Neural cell (in vitro differentiated cells): ENCODE results near the gene PNPLA6. TPM values are rescaled to one million over a fixed set of nuclear protein-coding genes. Genes with fewer than 3 reads are reported as not detected.

ENCODE experiments used
- H2AFZ ChIP-seq: fragments of 200-600, 300-800 bp; sonication (generic), shearing (Covaris generic); 2 replicates; pipeline ENCODE4 v1.6.0; 2014; ENCODE audit warnings: low read depth, mild to moderate bottlenecking, antibody characterized with exemption, low read length, moderate library complexity
- H3F3A ChIP-seq: fragments of 200-600 bp; shearing (Covaris generic); 2 replicates; pipeline ENCODE4 v1.6.1; 2016; ENCODE audit warnings: mild to moderate bottlenecking, moderate library complexity, mixed read lengths, antibody characterized with exemption, low read length; ENCODE audit not compliant: insufficient read depth, poor library complexity, severe bottlenecking
- H3K27ac ChIP-seq: fragments of 200-600, 300-800 bp; sonication (generic), shearing (Covaris generic); 2 replicates; pipeline ENCODE4 v1.5.1; 2014; ENCODE audit warnings: mild to moderate bottlenecking, low read length, moderate library complexity
- H3K27me3 ChIP-seq: fragments of 300-800, 200-600 bp; sonication (generic), shearing (Covaris generic); 2 replicates; pipeline ENCODE4 v1.6.0; 2014; ENCODE audit warnings: mild to moderate bottlenecking, low read depth, low read length, moderate library complexity; ENCODE audit not compliant: insufficient read depth
- H3K36me3 ChIP-seq: fragments of 300-800, 200-600 bp; sonication (generic), shearing (Covaris generic); 2 replicates; pipeline ENCODE4 v1.5.1; 2014; ENCODE audit warnings: mild to moderate bottlenecking, antibody characterized with exemption, low read length, moderate library complexity; ENCODE audit not compliant: insufficient read depth
- H3K4me2 ChIP-seq: fragments of 300-800, 200-600 bp; sonication (generic), shearing (Covaris generic); 2 replicates; pipeline ENCODE4 v1.6.0; 2014; ENCODE audit warnings: mild to moderate bottlenecking, low read length
- H3K4me3 ChIP-seq: fragments of 300-800, 200-600 bp; sonication (generic), shearing (Covaris generic); 2 replicates; pipeline ENCODE4 v1.5.1; 2014; ENCODE audit warnings: mild to moderate bottlenecking, low read length, moderate library complexity
- H3K79me2 ChIP-seq: fragments of 200-600 bp; shearing (Covaris generic); replicated peaks from 2 replicates; pipeline ENCODE4 v1.6.0; 2014; ENCODE audit warnings: mild to moderate bottlenecking, low read length, moderate library complexity; ENCODE audit not compliant: insufficient read depth
- H3K9ac ChIP-seq: fragments of 300-800, 200-600 bp; sonication (generic), shearing (Covaris generic); 2 replicates; pipeline ENCODE4 v1.6.1; 2016; ENCODE audit warnings: mild to moderate bottlenecking, low read length, mixed read lengths
- H3K9me2 ChIP-seq: fragments of 200-600 bp; shearing (Covaris generic); 2 replicates; pipeline ENCODE4 v1.6.1; 2016; ENCODE audit warnings: mild to moderate bottlenecking, low read length, mixed read lengths; ENCODE audit not compliant: insufficient read depth
- H3K9me3 ChIP-seq: fragments of 200-600, 300-800 bp; sonication (generic), shearing (Covaris generic); 2 replicates; pipeline ENCODE4 v1.6.1; 2016; ENCODE audit warnings: mild to moderate bottlenecking, mixed run types, low read length, moderate library complexity, mixed read lengths
- H4K20me1 ChIP-seq: fragments of 200-600 bp; shearing (Covaris generic); 2 replicates; pipeline ENCODE4 v1.6.1; 2016; ENCODE audit warnings: mild to moderate bottlenecking, mixed run types; ENCODE audit not compliant: insufficient read depth
- CTCF ChIP-seq: fragments of 450-650 bp; IDR thresholded peaks from 2 replicates; pipeline ENCODE4 v1.5.1; 2014; ENCODE audit warnings: antibody characterized with exemption, mild to moderate bottlenecking, moderate library complexity; ENCODE audit not compliant: poor library complexity, severe bottlenecking
- EP300 ChIP-seq: fragments of 450-650 bp; conservative IDR thresholded peaks from 2 replicates; pipeline ENCODE4 v1.6.1; 2014; ENCODE audit warnings: antibody characterized with exemption, mild to moderate bottlenecking, moderate library complexity; ENCODE audit not compliant: poor library complexity, severe bottlenecking
- EZH2 ChIP-seq: fragments of 200-600, 300-800 bp; shearing (Covaris generic), sonication (generic); IDR thresholded peaks from 2 replicates; pipeline ENCODE4 v1.6.1; 2014; ENCODE audit warnings: antibody characterized with exemption, low read length, borderline replicate concordance, mild to moderate bottlenecking; ENCODE audit not compliant: insufficient read depth, poor library complexity, severe bottlenecking
- MXI1 ChIP-seq: fragments of 450-650 bp; conservative IDR thresholded peaks from 2 replicates; pipeline ENCODE4 v1.6.1; 2014; ENCODE audit warnings: antibody characterized with exemption, mild to moderate bottlenecking; ENCODE audit not compliant: poor library complexity, severe bottlenecking
- POLR2AphosphoS5 ChIP-seq: IDR thresholded peaks from 2 replicates; pipeline ENCODE4 v1.6.1; 2012
- RAD21 ChIP-seq: fragments of 450-650 bp; conservative IDR thresholded peaks from 2 replicates; pipeline ENCODE4 v1.6.1; 2014; ENCODE audit warnings: antibody characterized with exemption, mild to moderate bottlenecking, moderate library complexity
- SMC3 ChIP-seq: fragments of 450-650 bp; conservative IDR thresholded peaks from 2 replicates; pipeline ENCODE4 v1.6.1; 2014; ENCODE audit warnings: antibody characterized with exemption, mild to moderate bottlenecking, moderate library complexity; ENCODE audit not compliant: poor library complexity
- TAF1 ChIP-seq: IDR thresholded peaks from 2 replicates; pipeline ENCODE4 v1.6.1; 2012; ENCODE audit warnings: low read depth
- polyA plus RNA-seq: library from polyadenylated mRNA; depleted of rRNA; stranded (reverse); fragments of >200 nt; gene quantifications from 2 replicates; pipeline ENCODE4 v1.2.3, GENCODE V29; 2014
- TF ChIP-seq, protein P1 (sequence below): IDR thresholded peaks from 2 replicates; pipeline ENCODE4 v1.6.1; 2012; ENCODE audit warnings: borderline replicate concordance

Gene PNPLA6
- polyA plus RNA-seq, 1 donor from 2014 or later, result 10.8 TPM

GRCh38 chr19:7545904-7546303, 10.4 kb downstream of the PNPLA6 start:
- no peak overlapping the region for H3K27ac ChIP-seq
- H3K79me2 ChIP-seq, result no peaks in the 10 kb centered on the region
- no peak overlapping the region for H3K4me3 ChIP-seq
- TF ChIP-seq CTCF (no peak), MXI1 (no peak), POLR2AphosphoS5 (no peak), EP300 (no peak), SMC3 (no peak), TAF1 (no peak), RAD21 (no peak), EZH2 (no peak)
- TF ChIP-seq, protein P1, sequence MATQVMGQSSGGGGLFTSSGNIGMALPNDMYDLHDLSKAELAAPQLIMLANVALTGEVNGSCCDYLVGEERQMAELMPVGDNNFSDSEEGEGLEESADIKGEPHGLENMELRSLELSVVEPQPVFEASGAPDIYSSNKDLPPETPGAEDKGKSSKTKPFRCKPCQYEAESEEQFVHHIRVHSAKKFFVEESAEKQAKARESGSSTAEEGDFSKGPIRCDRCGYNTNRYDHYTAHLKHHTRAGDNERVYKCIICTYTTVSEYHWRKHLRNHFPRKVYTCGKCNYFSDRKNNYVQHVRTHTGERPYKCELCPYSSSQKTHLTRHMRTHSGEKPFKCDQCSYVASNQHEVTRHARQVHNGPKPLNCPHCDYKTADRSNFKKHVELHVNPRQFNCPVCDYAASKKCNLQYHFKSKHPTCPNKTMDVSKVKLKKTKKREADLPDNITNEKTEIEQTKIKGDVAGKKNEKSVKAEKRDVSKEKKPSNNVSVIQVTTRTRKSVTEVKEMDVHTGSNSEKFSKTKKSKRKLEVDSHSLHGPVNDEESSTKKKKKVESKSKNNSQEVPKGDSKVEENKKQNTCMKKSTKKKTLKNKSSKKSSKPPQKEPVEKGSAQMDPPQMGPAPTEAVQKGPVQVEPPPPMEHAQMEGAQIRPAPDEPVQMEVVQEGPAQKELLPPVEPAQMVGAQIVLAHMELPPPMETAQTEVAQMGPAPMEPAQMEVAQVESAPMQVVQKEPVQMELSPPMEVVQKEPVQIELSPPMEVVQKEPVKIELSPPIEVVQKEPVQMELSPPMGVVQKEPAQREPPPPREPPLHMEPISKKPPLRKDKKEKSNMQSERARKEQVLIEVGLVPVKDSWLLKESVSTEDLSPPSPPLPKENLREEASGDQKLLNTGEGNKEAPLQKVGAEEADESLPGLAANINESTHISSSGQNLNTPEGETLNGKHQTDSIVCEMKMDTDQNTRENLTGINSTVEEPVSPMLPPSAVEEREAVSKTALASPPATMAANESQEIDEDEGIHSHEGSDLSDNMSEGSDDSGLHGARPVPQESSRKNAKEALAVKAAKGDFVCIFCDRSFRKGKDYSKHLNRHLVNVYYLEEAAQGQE, result no peak
- H4K20me1 ChIP-seq, result no peaks in the 10 kb centered on the region
- H3F3A ChIP-seq, result no peaks in the 10 kb centered on the region
- no peak overlapping the region for H2AFZ ChIP-seq
- H3K9me2 ChIP-seq, result no peaks in the 10 kb centered on the region
- H3K4me2 ChIP-seq, result no peak overlapping the region
- H3K9me3 ChIP-seq, result no peaks in the 10 kb centered on the region
- no peak overlapping the region for H3K9ac ChIP-seq
- no peaks in the 10 kb centered on the region for H3K27me3 ChIP-seq
- no peaks in the 10 kb centered on the region for H3K36me3 ChIP-seq

DNA sequence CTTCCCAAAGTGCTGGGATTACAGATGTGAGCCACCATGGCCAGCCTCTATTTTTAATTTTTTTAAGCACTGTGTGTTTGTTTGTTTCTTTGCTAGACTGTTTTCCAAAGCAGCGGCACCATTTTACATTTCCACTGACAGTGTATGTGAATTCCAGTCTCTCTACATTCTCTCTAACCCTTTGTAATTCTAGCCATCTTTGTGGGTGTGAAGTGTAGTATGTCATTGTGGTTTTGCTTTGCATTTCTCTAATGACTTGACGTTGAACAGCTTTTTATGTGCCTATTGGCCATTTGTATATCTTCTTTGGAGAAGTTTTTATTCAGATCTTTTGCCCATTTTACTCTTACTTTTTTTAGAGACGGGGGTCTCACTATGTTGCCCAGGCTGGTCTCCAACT, 11.6 kb downstream of the PNPLA6 start:
- no peaks in the 10 kb centered on the region for H3K79me2 ChIP-seq
- TF ChIP-seq, protein P1, result no peak
- no peak for TF ChIP-seq CTCF
- TF ChIP-seq EZH2, result no peak
- TF ChIP-seq RAD21, result no peak
- TF ChIP-seq SMC3, result no peak
- no peak for TF ChIP-seq POLR2AphosphoS5
- no peak overlapping the region for H3K27ac ChIP-seq
- no peak overlapping the region for H3K4me2 ChIP-seq
- no peaks in the 10 kb centered on the region for H3K9me3 ChIP-seq
- no peaks in the 10 kb centered on the region for H3F3A ChIP-seq
- no peak overlapping the region for H3K9ac ChIP-seq
- H2AFZ ChIP-seq, result no peak overlapping the region
- H3K36me3 ChIP-seq, result no peaks in the 10 kb centered on the region
- H3K27me3 ChIP-seq, result no peaks in the 10 kb centered on the region
- no peaks in the 10 kb centered on the region for H4K20me1 ChIP-seq
- no peaks in the 10 kb centered on the region for H3K9me2 ChIP-seq
- no peak overlapping the region for H3K4me3 ChIP-seq
